ENCODE data around the gene DSPP. TPM values are rescaled to one million over a fixed set of nuclear protein-coding genes. Genes with fewer than 3 reads are reported as not detected.

Gene DSPP
- polyA plus RNA-seq, 3 donors, result not detected

DNA sequence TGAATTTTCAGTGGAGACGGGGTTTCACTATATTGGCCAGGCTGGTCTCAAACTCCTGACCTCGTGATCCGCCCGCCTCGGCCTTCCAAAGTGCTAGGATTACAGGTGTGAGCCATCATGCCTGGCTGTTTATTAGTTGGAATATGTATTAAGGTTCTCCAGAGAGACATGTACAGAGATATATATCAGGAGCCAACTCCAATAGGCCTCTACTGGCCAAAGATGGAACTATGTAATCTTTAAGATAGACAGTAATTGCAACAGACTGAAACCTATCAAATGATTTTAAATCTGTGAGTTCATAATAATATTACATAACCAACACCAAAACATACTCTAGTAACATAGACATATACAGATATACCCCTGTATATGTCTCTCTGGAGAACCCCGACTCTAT lies 36.0 kb downstream of the DSPP start:
- H3K9ac ChIP-seq (ENCODE audit: insufficient read depth, low read length, poor library complexity, severe bottlenecking), result no peak overlapping the region
- no peak for DNase-seq
- no peaks in the 10 kb centered on the region for H3K27me3 ChIP-seq (ENCODE audit: control insufficient read depth in 2 of 2, insufficient read depth in 2 of 2, low read length in 2 of 2)
- H3K36me3 ChIP-seq (replicated peaks in 1 of 2; ENCODE audit: control insufficient read depth in 1 of 2, insufficient read depth in 2 of 2, low read length in 2 of 2), result no peaks in the 10 kb centered on the region
- H4K20me1 ChIP-seq (ENCODE audit: insufficient read depth, low read length), result no peaks in the 10 kb centered on the region
- no peak overlapping the region for H3K4me2 ChIP-seq (replicated peaks; ENCODE audit: extremely low read depth, low read length, poor library complexity, severe bottlenecking)
- no peak overlapping the region for H2AFZ ChIP-seq (ENCODE audit: insufficient read depth, low read depth, low read length, poor library complexity, severe bottlenecking)
- Mint-ChIP-seq H3K4me3 (no peak overlapping the region), H3K9me3 (peaks cover 0 to under 1% (median 0%) of the 10 kb centered on the region in 7 donors), H3K36me3 (no peaks in the 10 kb centered on the region), H3K27me3 (ENCODE audit: low read depth in 3 of 3) (peaks cover 0 to 1% (median 0%) of the 10 kb centered on the region in 3 donors), H3K27ac (no peak overlapping the region), H3K4me1 (no peaks in the 10 kb centered on the region)
- WGBS (ENCODE audit: insufficient coverage), result 80% methylated on average over 1 of the region's 6 CpGs
- H3K9me3 ChIP-seq (replicated peaks in 1 of 2; ENCODE audit: control insufficient read depth in 1 of 2, insufficient read depth in 1 of 2, low read length in 2 of 2), result no peaks in the 10 kb centered on the region
- no peak overlapping the region for H3K4me3 ChIP-seq (replicated peaks in 1 of 3; ENCODE audit: low read depth in 2 of 3, low read length in 3 of 3)
- intact Hi-C loops (cut with micrococcal nuclease), result no loop called here
- no peaks in the 10 kb centered on the region for H3K79me2 ChIP-seq (ENCODE audit: insufficient read depth, low read length)
- no peak for TF ChIP-seq CTCF (IDR thresholded peaks at IDR 0.05)
- H3K27ac ChIP-seq (ENCODE audit: low read depth in 1 of 2, low read length in 2 of 2), result no peak overlapping the region
- H3K4me1 ChIP-seq (ENCODE audit: control insufficient read depth in 1 of 2, insufficient read depth in 2 of 2, low read length in 2 of 2), result no peaks in the 10 kb centered on the region

DNA sequence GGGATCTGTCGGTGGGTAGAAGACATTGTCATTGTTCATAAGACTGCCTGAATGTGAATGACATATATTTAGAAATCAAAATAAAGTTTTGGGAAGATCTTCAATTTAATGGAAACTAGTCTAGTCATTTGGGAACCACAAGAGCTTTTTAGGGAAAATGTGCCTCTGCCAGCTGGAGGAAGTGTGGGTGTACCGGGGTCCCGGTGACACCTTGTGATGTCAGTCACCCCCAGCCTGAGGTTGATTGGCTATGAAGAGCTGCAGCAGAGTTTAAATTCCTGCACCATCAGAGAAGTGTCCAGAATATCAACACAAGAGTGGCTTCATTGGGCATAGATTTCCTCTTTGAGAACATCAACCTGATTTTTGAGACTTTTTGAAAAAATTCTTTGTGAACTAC lies 41.7 kb downstream of the DSPP start, which contains the start of gene DMP1:
DMP1 (plus strand) TSS at position 301 of the 400 bp plus-strand sequence. CDS start 6,213 bp downstream, outside the sequence.
- WGBS (ENCODE audit: insufficient coverage), result 73% methylated on average over 2 of the region's 3 CpGs
- no peaks in the 10 kb centered on the region for H3K9me3 ChIP-seq (replicated peaks in 1 of 2; ENCODE audit: control insufficient read depth in 1 of 2, insufficient read depth in 1 of 2, low read length in 2 of 2)
- H3K27ac ChIP-seq (ENCODE audit: low read depth in 1 of 2, low read length in 2 of 2), result no peak within 1 kb of the TSS
- no peak within 1 kb of the TSS for H2AFZ ChIP-seq (ENCODE audit: insufficient read depth, low read depth, low read length, poor library complexity, severe bottlenecking)
- no peaks in the 10 kb centered on the region for H3K27me3 ChIP-seq (ENCODE audit: control insufficient read depth in 2 of 2, insufficient read depth in 2 of 2, low read length in 2 of 2)
- TF ChIP-seq CTCF (IDR thresholded peaks at IDR 0.05), result no peak
- intact Hi-C loops (cut with micrococcal nuclease), result no loop called here
- Mint-ChIP-seq H3K27ac (peak within 1 kb of the TSS in 1 of 7 donors; percentile 16), H3K27me3 (ENCODE audit: low read depth in 3 of 3) (no peaks in the 10 kb centered on the region), H3K9me3 (no peaks in the 10 kb centered on the region), H3K36me3 (no peaks in the 10 kb centered on the region), H3K4me3 (no peak within 1 kb of the TSS), H3K4me1 (no peaks in the 10 kb centered on the region)
- no peaks in the 10 kb centered on the region for H3K79me2 ChIP-seq (ENCODE audit: insufficient read depth, low read length)
- H3K9ac ChIP-seq (ENCODE audit: insufficient read depth, low read length, poor library complexity, severe bottlenecking), result no peak within 1 kb of the TSS
- H3K36me3 ChIP-seq (replicated peaks in 1 of 2; ENCODE audit: control insufficient read depth in 1 of 2, insufficient read depth in 2 of 2, low read length in 2 of 2), result no peaks in the 10 kb centered on the region
- no peak for DNase-seq
- no peaks in the 10 kb centered on the region for H3K4me1 ChIP-seq (ENCODE audit: control insufficient read depth in 1 of 2, insufficient read depth in 2 of 2, low read length in 2 of 2)
- no peaks in the 10 kb centered on the region for H4K20me1 ChIP-seq (ENCODE audit: insufficient read depth, low read length)
- H3K4me3 ChIP-seq (replicated peaks in 1 of 3; ENCODE audit: low read depth in 2 of 3, low read length in 3 of 3), result no peak within 1 kb of the TSS
- H3K4me2 ChIP-seq (replicated peaks; ENCODE audit: extremely low read depth, low read length, poor library complexity, severe bottlenecking), result no peak within 1 kb of the TSS
